Stomach (tissue), 9 donors: ENCODE data around the gene RBFOX2. TPM values are rescaled to one million over a fixed set of nuclear protein-coding genes. Genes with fewer than 3 reads are reported as not detected.
A peak's percentile ranks its signal among the peaks of the same experiment; 100 is the strongest.
"Not testable (repeated sequence)": the region's sequence is repeated elsewhere in the genome, so short reads cannot be mapped to it uniquely, and the experiment has no call there.

ENCODE experiments used
- DNase-seq, 2 donors: peaks; one replicate each; pipeline versions ENCODE4 v3.0.0 to v3.0.0-alpha.2; 2013 to 2019
- H3K27ac ChIP-seq, 5 donors: fragments of 200-600 bp in 4 of 5; sonication (generic) in 4 of 5; one replicate each; pipeline ENCODE4 v1.5.1; 2013 to 2019; ENCODE audit warnings: mild to moderate bottlenecking in 1 of 5, moderate library complexity in 1 of 5
- H3K27me3 ChIP-seq, 3 donors: fragments of 200-600 bp; sonication (generic); one replicate each; pipeline ENCODE4 v1.5.1; 2017 to 2019; ENCODE audit warnings: mixed run types in 1 of 3
- H3K36me3 ChIP-seq, 4 donors: fragments of 200-600 bp; sonication (generic); 1 replicate in 3 of 4; 2 replicates in 1 of 4; pipeline ENCODE4 v1.5.1; 2016 to 2019
- H3K4me1 ChIP-seq, 4 donors: fragments of 200-600 bp; sonication (generic); one replicate each; pipeline ENCODE4 v1.5.1; 2016 to 2019
- H3K4me3 ChIP-seq, 4 donors: fragments of 200-600 bp; sonication (generic) in 3 of 4; one replicate each; pipeline ENCODE4 v1.5.1; 2016 to 2019; ENCODE audit warnings: mild to moderate bottlenecking in 1 of 4
- H3K9me3 ChIP-seq, 4 donors: fragments of 200-600 bp; sonication (generic); one replicate each; pipeline ENCODE4 v1.5.1; 2016 to 2019
- CTCF ChIP-seq, 7 experiments: fragments of 450-650 bp in 4 of 7; fragments of 200-600 bp in 3 of 7; sonication (generic) in 3 of 7; IDR thresholded peaks; one replicate each; pipeline ENCODE4 v1.5.1; 2016 to 2019; ENCODE audit warnings: antibody characterized with exemption in 7 of 7, control low read depth in 2 of 7, mild to moderate bottlenecking in 1 of 7
- EP300 ChIP-seq: sonication (generic); formaldehyde crosslinking; IDR thresholded peaks from one replicate; pipeline ENCODE4 v1.6.1; 2017; ENCODE audit warnings: antibody characterized with exemption
- POLR2A ChIP-seq, 4 donors: fragments of 450-650 bp; IDR thresholded peaks; one replicate each; pipeline ENCODE4 v1.6.1; 2016; ENCODE audit warnings: antibody characterized with exemption in 4 of 4, control low read depth in 2 of 4, mild to moderate bottlenecking in 1 of 4, moderate library complexity in 1 of 4
- POLR2AphosphoS5 ChIP-seq, 3 donors: sonication (generic); formaldehyde crosslinking; IDR thresholded peaks; one replicate each; pipeline ENCODE4 v1.6.1; 2016; ENCODE audit warnings: antibody characterized with exemption in 3 of 3
- WGBS, 5 donors: extraction: QIAGEN DNeasy Blood & Tissue Kit in 3 of 5; methylation state at CpG; one replicate each; pipeline versions ENCODE4 v1.1.5 to v1.1.7; 2013 to 2018; 5-methylcytosine and 5-hydroxymethylcytosine counted together
- intact Hi-C: fragments of 100-400 bp; cut with DNase I; formaldehyde crosslinking; loops from one replicate; pipeline ENCODE4 v1.15.1; 2023; ENCODE audit warnings: low total_unique reads
- polyA plus RNA-seq, 3 donors: library from polyadenylated mRNA; stranded (reverse); fragments of 200-250 nt; gene quantifications; one replicate each; pipeline ENCODE4 v1.2.3, GENCODE V29; 2013
- total RNA-seq, 5 donors: library from RNA; depleted of rRNA; stranded (reverse); fragments of >200 nt; gene quantifications; one replicate each; pipeline versions ENCODE4 v1.1.0 to v1.2.3, GENCODE V29; 2014 to 2016
- donor health status: healthy with polysubstance abuse.
- donor health status: Bipolar disorder and iron deficiency.
- donor health status: healthy.

RBFOX2 gene
- total and polyA plus RNA-seq, 8 donors: 14.9 to 176 (median 46.7) TPM

GRCh38 chr22:36052505-36052941 lies 23.9 kb upstream of the RBFOX2 start:
- intact Hi-C loops: no loop called here
- Histone ChIP-seq H3K4me1 (peaks cover 0 to 9% (median 0%) of the 10 kb centered on the region in 4 donors), H3K27ac (peak overlapping the region in 3 of 5 donors; percentile 9 to 44 (median 36)), H3K27me3 (no peaks in the 10 kb centered on the region), H3K9me3 (no peaks in the 10 kb centered on the region), H3K36me3 (no peaks in the 10 kb centered on the region), H3K4me3 (no peak overlapping the region)
- WGBS, 5 donors: 72 to 76% (median 73%) methylated on average over 5 of the region's 5 CpGs
- peak; percentile 33 to 73 for DNase-seq
- TF ChIP-seq POLR2AphosphoS5 (IDR thresholded peaks at IDR 0.05) (peak in 1 of 3 donors; percentile 28), CTCF (IDR thresholded peaks at IDR 0.05) (no peak)

- intact Hi-C loops: no loop called here
- no peaks in the 10 kb centered on the region for H3K36me3 ChIP-seq
- no peaks in the 10 kb centered on the region for H3K9me3 ChIP-seq
- no peak for DNase-seq
- H3K4me3 ChIP-seq: no peak overlapping the region
- no peaks in the 10 kb centered on the region for H3K27me3 ChIP-seq
- H3K27ac ChIP-seq: no peak overlapping the region
- WGBS, 5 donors: 93 to 98% (median 94%) methylated on average over 2 of the region's 2 CpGs
- TF ChIP-seq EP300 (no peak), POLR2A (IDR thresholded peaks at IDR 0.05) (no peak), CTCF (IDR thresholded peaks at IDR 0.05) (no peak), POLR2AphosphoS5 (IDR thresholded peaks at IDR 0.05) (no peak)
- H3K4me1 ChIP-seq: peaks cover 0 to 9% (median 0%) of the 10 kb centered on the region in 4 donors
These were observed 21.0 kb upstream of the RBFOX2 start for GRCh38 chr22:36049678-36049997.

GRCh38 chr22:36048911-36049677 lies 20.5 kb upstream of the RBFOX2 start:
- no peaks in the 10 kb centered on the region for H3K9me3 ChIP-seq
- H3K4me3 ChIP-seq: no peak overlapping the region
- TF ChIP-seq CTCF (IDR thresholded peaks at IDR 0.05): no peak
- TF ChIP-seq EP300: no peak
- TF ChIP-seq POLR2AphosphoS5 (IDR thresholded peaks at IDR 0.05): no peak
- TF ChIP-seq POLR2A (IDR thresholded peaks at IDR 0.05): no peak
- WGBS, 5 donors: 89 to 93% (median 90%) methylated on average over 11 of the region's 11 CpGs
- no peak for DNase-seq
- H3K4me1 ChIP-seq: peaks cover 0 to 9% (median 0%) of the 10 kb centered on the region in 4 donors
- no peaks in the 10 kb centered on the region for H3K36me3 ChIP-seq
- intact Hi-C loops: no loop called here
- no peaks in the 10 kb centered on the region for H3K27me3 ChIP-seq
- no peak overlapping the region for H3K27ac ChIP-seq

GRCh38 chr22:36044517-36044916 lies 15.9 kb upstream of the RBFOX2 start:
- H3K4me1 ChIP-seq, H3K4me3 ChIP-seq, DNase-seq, H3K9me3 ChIP-seq, H3K27ac ChIP-seq, H3K36me3 ChIP-seq, H3K27me3 ChIP-seq, intact Hi-C loops: not testable (repeated sequence)
- 87 to 93% (median 90%) methylated on average over 3 of the region's 3 CpGs for WGBS, 5 donors

- DNase-seq: no peak
- WGBS, 5 donors: 81 to 91% (median 87%) methylated on average over 5 of the region's 5 CpGs
- Histone ChIP-seq H3K27ac (no peak overlapping the region), H3K36me3 (no peaks in the 10 kb centered on the region), H3K27me3 (no peaks in the 10 kb centered on the region), H3K9me3 (no peaks in the 10 kb centered on the region), H3K4me3 (no peak overlapping the region), H3K4me1 (no peaks in the 10 kb centered on the region)
- TF ChIP-seq EP300: no peak
- no peak for TF ChIP-seq CTCF (IDR thresholded peaks at IDR 0.05)
- TF ChIP-seq POLR2A (IDR thresholded peaks at IDR 0.05): no peak
- no peak for TF ChIP-seq POLR2AphosphoS5 (IDR thresholded peaks at IDR 0.05)
- intact Hi-C loops: no loop called here
These were observed 13.6 kb upstream of the RBFOX2 start for GRCh38 chr22:36042240-36042639.
